ENCODE measurements around the gene GKN2.

GKN2 gene

DNA sequence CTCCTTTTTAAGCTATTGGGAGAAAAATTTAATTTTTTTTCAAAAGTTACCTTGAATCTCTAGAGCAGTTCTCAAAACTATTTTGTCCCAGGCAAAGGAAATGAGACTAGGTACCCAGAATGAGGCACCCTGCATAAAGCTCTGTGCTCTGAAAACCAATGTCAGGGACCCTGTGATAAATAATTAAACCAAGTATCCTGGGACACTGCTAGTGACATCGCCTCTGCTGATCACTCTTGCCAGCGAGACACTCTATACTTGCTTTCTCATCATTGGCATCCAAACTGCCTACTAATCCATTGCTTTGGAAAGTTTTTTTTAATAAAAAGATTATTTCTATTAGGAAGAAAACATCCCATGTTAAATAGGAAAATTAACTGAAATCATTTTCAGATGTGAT, 23.2 kb upstream of the GKN2 start:
- in situ Hi-C loops (cut with MboI; ENCODE audit: low sequenced_read_pairs, unreplicated experiment), result no loop called here

GRCh38 chr2:68974946-68975665, 22.4 kb upstream of the GKN2 start:
- TF ChIP-seq, protein P1, sequence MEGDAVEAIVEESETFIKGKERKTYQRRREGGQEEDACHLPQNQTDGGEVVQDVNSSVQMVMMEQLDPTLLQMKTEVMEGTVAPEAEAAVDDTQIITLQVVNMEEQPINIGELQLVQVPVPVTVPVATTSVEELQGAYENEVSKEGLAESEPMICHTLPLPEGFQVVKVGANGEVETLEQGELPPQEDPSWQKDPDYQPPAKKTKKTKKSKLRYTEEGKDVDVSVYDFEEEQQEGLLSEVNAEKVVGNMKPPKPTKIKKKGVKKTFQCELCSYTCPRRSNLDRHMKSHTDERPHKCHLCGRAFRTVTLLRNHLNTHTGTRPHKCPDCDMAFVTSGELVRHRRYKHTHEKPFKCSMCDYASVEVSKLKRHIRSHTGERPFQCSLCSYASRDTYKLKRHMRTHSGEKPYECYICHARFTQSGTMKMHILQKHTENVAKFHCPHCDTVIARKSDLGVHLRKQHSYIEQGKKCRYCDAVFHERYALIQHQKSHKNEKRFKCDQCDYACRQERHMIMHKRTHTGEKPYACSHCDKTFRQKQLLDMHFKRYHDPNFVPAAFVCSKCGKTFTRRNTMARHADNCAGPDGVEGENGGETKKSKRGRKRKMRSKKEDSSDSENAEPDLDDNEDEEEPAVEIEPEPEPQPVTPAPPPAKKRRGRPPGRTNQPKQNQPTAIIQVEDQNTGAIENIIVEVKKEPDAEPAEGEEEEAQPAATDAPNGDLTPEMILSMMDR (IDR thresholded peaks at IDR 0.05; ENCODE audit: borderline replicate concordance, control extremely low read depth, extremely low read depth, insufficient read depth, missing control alignments), result no peak
- DNase-seq (ENCODE audit: low spot score), result no peak
- in situ Hi-C loops (cut with MboI; ENCODE audit: low sequenced_read_pairs, unreplicated experiment), result no loop called here

More for the DNA sequence above, 23.2 kb upstream of the GKN2 start:
- TF ChIP-seq, protein P1 (IDR thresholded peaks at IDR 0.05; ENCODE audit: borderline replicate concordance, control extremely low read depth, extremely low read depth, insufficient read depth, missing control alignments), result no peak
- no peak for DNase-seq (ENCODE audit: low spot score)

DNA sequence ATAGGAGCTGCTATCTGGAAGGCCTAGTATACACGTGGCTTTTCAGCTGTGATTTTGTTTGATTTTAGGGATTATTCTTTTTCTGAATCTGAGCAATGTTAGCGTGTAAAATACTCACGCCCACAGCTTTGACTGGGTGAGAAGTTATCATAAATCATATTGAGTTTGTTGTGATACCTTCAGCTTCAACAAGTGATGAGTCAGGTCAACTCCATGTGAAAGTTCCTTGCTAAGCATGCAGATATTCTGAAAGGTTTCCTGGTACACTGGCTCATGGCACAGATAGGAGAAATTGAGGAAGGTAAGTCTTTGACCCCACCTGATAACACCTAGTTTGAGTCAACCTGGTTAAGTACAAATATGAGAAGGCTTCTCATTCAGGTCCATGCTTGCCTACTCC, 21.6 kb upstream of the GKN2 start, which contains the start of gene GKN1:
Gene GKN1, plus strand, starts transcription at position 386 of the 400 bp plus-strand sequence. CDS start 42 bp downstream, outside the sequence.
- in situ Hi-C loops (cut with MboI; ENCODE audit: low sequenced_read_pairs, unreplicated experiment), result no loop called here
- no peak for DNase-seq (ENCODE audit: low spot score)
- TF ChIP-seq, protein P1 (IDR thresholded peaks at IDR 0.05; ENCODE audit: borderline replicate concordance, control extremely low read depth, extremely low read depth, insufficient read depth, missing control alignments), result no peak

DNA sequence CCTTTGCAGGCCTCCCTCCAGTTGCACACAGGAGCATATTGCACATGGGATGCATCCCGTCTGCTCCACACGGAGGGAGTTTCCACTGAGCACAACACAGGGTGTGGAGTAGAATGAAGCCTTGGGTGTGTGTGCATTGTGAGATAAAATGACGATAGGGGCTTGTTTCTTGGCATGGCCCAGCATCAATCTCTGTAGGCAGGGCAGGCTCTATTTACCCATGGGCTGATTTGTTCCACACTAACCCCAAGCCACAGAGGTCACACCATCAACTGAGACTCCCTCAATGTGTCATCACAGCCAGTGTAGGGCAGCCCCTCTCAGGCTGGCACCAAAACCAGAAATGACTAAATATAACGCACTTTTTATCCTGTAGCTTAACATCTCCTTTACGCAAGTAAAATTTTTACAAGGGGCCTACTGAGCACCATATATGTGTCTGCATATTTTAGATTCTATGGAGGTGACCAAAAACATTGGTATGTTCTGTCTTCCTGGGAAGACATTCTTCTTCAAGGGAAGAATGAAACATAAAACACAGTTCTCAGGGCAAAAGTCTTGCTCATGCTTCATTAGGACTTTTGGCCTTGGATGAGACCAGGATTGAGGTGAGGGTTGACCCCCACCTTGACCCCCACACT, 19.0 kb upstream of the GKN2 start:
- DNase-seq (ENCODE audit: low spot score), result no peak
- TF ChIP-seq, protein P1 (IDR thresholded peaks at IDR 0.05; ENCODE audit: borderline replicate concordance, control extremely low read depth, extremely low read depth, insufficient read depth, missing control alignments), result no peak
- in situ Hi-C loops (cut with MboI; ENCODE audit: low sequenced_read_pairs, unreplicated experiment), result no loop called here

DNA sequence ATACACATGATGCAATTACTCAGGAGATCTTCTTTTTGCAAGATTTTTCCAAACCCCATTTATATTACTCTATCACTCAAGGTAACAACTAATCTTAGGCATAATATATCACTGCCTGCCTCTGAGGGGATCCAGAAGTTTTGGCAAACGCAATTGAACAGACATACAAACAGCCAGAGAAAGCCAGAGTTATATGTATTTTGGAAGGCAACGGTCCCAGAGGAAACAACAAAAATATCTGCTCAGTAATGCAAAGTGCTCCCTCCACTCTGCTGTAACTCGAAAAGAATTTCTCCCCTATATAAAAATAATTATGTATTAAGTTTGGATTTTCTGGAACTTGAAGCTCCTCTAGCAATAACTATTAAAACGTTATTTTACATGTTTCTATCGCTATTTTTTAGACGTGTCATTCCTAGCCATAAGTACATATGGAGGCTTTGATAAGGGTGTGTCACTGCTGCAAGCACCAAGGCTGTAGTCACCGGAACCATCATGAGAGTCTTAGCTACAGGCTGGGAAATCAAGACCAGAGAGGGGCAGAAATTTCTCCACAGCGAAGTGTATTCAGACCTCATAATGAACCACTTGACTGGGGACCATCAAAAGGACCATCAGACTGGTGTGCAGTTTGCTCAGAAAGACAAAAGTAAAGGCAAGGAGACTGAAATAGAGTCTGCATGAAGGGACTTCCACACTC, 18.0 kb upstream of the GKN2 start:
- TF ChIP-seq, protein P1 (IDR thresholded peaks at IDR 0.05; ENCODE audit: borderline replicate concordance, control extremely low read depth, extremely low read depth, insufficient read depth, missing control alignments), result no peak
- in situ Hi-C loops (cut with MboI; ENCODE audit: low sequenced_read_pairs, unreplicated experiment), result no loop called here
- no peak for DNase-seq (ENCODE audit: low spot score)

- TF ChIP-seq, protein P1 (IDR thresholded peaks at IDR 0.05; ENCODE audit: borderline replicate concordance, control extremely low read depth, extremely low read depth, insufficient read depth, missing control alignments), result no peak
These were observed 17.2 kb upstream of the GKN2 start for GRCh38 chr2:68969736-68970490.

More at GRCh38 chr2:68969736-68970490, 17.2 kb upstream of the GKN2 start:
- DNase-seq (ENCODE audit: low spot score), result no peak
- in situ Hi-C loops (cut with MboI; ENCODE audit: low sequenced_read_pairs, unreplicated experiment), result no loop called here

All from GM13976 (cell line).